8988T (cell line): ENCODE data around the gene ERBB4.
"Not testable (repeated sequence)": the region's sequence is repeated elsewhere in the genome, so short reads cannot be mapped to it uniquely, and the experiment has no call there.

Experiments
- DNase-seq: peaks from one replicate; pipeline ENCODE4 v3.0.0; 2011

ERBB4 gene

DNA sequence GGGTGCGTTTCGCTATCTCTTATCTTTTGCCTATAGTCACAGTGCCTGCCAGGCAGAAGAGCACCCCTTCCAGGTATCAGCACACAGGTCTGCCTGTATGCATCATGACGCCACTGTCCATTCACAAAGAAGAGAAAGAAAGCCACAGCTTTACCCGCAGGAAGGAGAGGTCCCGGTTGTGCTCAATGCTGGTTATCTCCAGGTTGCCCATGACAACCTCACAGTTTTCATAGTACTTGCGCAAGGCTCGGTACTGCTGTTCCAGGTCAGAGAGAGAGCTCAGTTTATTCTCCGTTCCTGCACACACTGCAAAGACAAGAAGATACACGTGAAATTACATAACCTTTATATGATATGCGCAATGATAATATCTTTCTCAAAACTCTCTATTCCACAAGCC is 414.0 kb downstream of the ERBB4 start:
- no peak for DNase-seq

- no peak for DNase-seq
Observed at GRCh38 chr2:212119591-212119990, 419.0 kb downstream of the ERBB4 start.

DNA sequence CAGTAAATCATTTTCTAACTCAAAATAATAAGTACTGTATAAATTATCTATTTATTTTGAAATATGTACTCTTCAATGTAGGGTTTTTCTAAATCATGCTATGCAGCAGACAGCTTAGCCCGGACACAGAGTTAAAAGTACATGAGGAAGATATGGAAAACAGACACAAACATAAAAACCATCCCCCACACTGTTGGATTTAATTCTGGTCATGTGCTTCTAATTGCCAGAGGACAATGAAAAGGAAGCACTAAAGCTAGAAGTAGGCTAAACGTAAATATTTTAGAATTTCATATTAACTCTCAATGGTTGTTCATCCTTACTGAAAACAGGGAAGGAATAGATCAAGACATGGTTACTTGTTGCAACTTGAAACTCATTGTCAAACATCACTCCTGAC is 420.7 kb downstream of the ERBB4 start:
- no peak for DNase-seq

DNA sequence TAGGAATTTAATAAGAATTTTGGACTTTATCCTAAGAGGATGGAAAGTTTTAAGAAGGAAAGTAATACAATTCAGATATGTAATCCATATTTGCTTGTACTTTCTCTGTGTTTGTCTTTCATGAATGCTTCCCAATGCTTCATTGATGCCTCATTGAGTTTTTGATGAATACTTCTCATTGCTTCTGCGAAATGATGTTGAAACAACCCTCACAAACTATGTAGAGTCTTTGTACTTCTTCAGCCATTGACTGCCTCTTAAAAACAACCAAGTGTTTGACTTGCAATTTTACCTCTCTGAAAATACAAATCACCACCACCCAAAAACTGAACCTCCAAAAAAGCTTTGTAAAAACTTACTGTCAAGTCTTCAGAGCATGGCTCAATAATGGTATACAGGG is 424.1 kb downstream of the ERBB4 start:
- DNase-seq = no peak

DNA sequence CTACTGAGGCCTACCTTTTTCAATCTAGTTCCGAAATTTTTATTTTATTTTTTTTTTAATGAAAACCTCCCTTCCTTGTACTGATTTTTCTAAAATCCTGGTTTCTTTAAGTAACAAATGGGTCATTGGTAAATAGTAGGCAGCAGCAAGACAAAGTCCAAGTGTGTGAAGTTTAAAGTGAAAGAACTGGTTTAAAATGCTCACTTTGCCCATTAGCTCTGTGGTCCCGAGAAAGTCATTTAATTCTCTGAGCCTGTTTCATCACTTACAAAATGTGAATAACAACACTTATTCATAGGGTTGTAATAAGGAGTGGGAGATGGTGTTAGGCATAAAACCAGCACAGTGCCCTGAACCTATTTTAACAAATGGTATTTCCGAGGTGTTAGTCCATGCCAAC is 426.2 kb downstream of the ERBB4 start:
- no peak for DNase-seq

DNA sequence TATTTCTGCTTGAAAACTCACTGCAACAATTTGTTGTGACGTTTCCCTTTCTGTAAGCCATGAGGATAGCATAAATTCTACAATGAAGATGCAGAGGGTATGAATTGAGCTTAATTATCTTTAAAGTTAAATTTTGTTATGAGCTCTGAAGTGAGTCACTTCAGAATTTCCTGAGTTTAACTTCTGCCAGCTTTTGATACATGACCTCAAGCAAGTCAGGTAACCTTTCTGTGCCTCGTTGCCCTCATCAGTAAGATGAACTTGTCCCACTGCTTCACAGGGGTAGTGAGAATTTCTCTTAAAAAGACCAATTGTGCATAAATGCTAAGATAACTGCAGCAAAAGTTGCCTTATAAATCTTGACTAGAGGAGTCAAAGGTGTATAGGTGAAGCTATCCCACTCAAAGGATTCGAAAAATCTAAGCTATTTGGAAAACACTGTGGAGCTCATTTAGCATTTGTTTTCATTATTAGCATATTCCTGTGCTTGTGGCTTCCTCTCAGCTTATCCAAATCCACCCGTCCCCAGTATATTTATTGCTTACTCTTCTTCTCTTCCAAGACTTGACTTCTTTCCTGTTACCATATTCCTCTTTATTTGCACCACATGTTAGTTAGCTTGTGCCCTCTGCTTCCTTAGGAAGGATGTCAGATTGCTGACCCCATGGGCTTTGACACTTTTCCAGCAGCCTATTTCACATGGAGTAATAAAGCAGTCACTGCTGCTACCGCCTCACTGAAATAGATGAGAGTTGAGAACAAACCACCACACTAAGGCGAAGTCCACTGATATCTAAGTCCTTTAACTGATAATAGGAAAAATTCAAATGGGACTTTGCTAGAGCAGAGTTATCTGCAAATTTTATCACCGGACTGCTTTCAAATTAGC is 428.6 kb downstream of the ERBB4 start:
- DNase-seq = no peak

GRCh38 chr2:212109217-212109616 is 429.4 kb downstream of the ERBB4 start:
- no peak for DNase-seq

GRCh38 chr2:212107989-212108388 is 430.6 kb downstream of the ERBB4 start:
- DNase-seq = no peak

GRCh38 chr2:212107014-212107413 is 431.6 kb downstream of the ERBB4 start:
- no peak for DNase-seq

DNA sequence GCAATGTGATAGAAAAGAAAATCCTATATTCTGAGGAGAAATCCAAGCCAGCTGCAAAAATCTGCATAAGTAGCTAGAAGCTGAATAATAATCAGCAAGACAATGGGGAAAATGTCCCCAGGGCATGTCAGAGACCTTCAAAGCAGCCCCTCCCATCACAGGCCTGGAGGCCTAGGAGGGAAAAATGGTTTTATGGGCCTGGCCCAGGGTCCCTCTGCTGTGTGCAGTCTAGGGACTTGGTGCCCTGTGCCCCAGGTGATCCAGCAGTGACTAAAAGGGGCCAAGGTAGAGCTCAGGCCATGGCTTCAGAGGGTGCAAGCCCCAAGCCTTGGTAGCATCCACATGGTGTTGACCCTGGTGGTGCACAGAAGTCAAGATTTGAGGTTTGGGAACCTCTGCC is 432.1 kb downstream of the ERBB4 start:
- not testable (repeated sequence) for DNase-seq

DNA sequence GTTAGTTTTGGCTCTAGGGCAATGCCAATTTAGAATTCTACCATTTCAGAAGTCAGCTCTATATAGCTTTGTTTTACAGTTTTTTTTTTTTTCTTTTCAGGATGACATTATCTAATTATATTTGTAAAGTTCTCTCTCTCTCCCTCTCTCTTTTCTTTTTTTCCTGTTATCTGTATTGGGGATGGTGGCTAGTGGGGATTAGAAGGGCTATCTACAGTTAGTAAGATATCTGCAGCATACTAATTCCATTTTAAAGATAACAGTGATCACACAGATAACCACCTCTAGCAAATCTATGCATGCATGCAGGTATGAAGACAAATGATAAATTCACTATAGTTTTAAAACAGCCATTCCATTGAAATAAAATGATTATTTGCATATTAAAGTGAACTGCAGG is 438.9 kb downstream of the ERBB4 start:
- DNase-seq = no peak

DNA sequence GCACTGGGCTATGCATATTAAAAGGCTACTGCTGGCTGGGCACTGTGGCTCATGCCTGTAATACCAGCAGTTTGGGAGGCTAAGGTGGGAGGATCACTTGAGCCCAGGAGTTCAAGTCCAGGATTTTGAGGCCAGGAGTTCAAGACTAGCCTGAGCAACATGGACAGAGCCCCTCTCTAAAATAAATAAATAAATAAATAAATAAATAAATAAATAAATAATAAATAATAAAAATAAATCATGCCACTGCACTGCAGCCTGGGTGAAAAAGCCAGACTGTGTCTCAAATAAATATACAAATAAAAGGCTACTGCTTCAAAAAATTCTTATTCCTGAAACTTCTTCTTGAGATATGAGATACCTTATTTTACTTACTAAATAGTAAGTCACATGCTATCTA is 439.6 kb downstream of the ERBB4 start:
- no peak for DNase-seq

DNA sequence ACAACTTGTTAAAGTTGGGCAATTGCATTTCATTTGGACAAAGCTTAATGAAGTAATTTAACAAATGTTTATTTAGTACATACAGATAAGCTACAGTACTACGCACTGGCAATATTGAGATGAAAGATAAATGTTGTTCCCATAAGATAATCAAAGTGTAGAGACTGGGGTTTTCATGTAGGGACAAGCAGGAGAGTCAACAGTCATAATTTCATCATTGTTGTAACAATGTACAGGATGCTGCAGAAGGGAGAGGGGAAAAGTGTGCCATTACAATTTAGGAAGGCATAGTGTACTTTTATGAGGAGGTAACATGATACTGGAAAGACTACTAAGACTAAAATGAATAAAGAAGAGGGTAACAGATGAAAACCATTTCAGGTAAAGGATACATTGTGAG is 441.6 kb downstream of the ERBB4 start:
- DNase-seq = no peak

GRCh38 chr2:212089873-212090272 is 448.7 kb downstream of the ERBB4 start:
- DNase-seq = no peak

- no peak for DNase-seq
Observed at GRCh38 chr2:212088353-212088752, 450.2 kb downstream of the ERBB4 start.

- DNase-seq = no peak
Observed at GRCh38 chr2:212083492-212083891, 455.1 kb downstream of the ERBB4 start.

DNA sequence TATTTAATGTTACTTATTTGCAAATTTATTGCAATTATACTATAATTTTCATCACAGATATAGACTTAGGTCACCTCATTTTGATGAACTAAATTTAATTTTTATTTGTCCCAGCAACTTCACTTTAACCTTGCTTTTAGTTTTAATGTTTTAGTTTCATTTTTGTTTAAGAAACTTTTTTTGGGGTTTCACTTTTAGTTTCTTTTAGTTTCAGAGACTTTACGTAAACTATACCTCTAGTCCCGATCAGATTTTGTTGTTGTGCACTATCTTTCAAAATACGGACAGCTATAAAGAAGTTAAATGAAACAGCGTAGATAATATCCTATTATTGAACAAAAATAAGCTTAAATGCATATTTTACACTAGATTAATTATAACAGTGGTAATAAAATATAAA is 460.5 kb downstream of the ERBB4 start:
- DNase-seq = no peak

DNA sequence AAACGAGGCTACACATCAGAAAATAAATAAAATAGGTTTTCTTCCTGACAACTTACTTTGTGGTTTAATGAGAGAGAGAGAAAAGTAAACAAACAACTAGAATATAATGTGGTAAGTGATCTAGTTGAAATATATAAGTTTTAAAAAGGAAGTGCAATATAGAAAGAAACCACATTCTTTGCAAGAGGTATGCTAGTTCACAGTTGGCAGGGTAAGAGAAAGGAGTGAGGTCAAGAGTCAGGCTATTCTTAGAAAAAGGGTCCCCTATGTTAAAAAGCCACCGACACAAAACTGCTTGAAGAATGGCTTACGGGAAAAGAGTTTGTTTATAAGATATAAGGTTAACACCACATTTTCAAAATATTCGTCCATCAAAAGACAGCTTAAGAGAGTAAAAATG is 462.1 kb downstream of the ERBB4 start:
- no peak for DNase-seq

- no peak for DNase-seq
Observed at GRCh38 chr2:212073360-212073759, 465.2 kb downstream of the ERBB4 start.

DNA sequence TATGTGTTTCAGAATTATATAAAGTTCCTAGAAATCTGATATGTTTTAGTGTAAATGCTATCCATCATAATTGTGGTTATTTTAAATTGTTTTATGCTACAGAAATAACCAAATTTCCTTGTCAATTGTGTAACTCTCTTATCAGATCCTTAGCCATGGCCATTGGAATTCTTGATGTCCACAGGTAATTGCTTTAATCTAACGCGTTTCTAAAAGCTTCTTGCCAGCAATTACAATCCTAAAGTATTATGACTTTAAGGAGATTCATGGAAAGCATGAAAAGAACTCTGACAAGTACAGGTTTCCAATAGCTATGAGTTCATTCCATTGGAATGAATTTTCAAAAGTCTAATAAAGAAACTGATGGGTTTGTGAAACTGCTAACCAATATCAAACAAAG is 472.1 kb downstream of the ERBB4 start:
- DNase-seq = no peak

DNA sequence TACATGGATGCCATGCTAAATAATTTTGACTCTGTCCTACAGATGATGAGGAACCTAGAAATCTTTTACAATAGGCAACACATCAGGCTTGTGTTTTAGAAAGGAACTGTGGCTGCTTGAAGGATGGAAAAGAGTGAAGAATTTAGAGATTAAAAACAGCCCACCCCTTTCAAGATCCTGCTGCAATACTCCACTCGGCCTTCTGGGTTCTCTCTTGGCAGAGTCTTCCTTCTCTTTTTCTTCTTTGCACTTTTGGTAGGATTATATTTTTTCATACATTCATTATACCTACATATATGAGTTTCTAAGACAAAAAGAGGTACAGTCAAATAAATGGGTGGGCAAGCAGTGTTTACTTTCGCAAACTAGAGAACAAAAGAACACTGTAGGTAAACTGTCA is 474.3 kb downstream of the ERBB4 start:
- DNase-seq = no peak

GRCh38 chr2:212052412-212053159 is 486.0 kb downstream of the ERBB4 start:
- DNase-seq = no peak

GRCh38 chr2:212050871-212051270 is 487.7 kb downstream of the ERBB4 start:
- no peak for DNase-seq

DNA sequence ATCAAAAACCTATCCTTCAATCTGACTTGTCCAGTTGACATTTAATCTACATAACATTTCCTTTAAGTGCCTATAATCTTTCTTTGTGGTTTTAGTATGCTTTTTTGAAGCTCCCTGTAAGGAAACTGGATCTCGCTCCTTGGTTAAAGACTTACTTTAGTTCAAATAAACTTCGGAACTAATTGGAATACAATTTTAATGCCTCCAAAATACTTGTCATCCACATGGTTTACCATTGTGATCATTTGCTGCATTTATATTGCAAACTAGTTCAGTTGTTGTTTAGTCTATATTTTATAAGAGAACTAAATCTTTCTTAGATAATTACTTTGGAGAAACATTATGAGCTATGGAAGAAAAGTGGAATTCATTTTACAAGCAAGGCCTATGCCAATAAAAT is 496.0 kb downstream of the ERBB4 start:
- no peak for DNase-seq
